ENCODE measurements around the gene HIRA.
"Not testable (repeated sequence)": the region's sequence is repeated elsewhere in the genome, so short reads cannot be mapped to it uniquely, and the experiment has no call there.

HIRA gene

GRCh38 chr22:19461506-19461905 is 30.0 kb upstream of the HIRA start:
- no peak for DNase-seq

GRCh38 chr22:19460036-19460435 is 28.5 kb upstream of the HIRA start:
- no peak for DNase-seq

GRCh38 chr22:19457828-19458428 is 26.4 kb upstream of the HIRA start:
- DNase-seq: no peak

- DNase-seq: no peak
These were observed 25.0 kb upstream of the HIRA start for GRCh38 chr22:19456541-19456940.

- no peak for DNase-seq
These were observed 24.2 kb upstream of the HIRA start for GRCh38 chr22:19455585-19456370.

GRCh38 chr22:19455033-19455432 is 23.5 kb upstream of the HIRA start:
- DNase-seq: no peak

GRCh38 chr22:19454156-19454555 is 22.6 kb upstream of the HIRA start:
- DNase-seq: no peak

GRCh38 chr22:19453718-19454117 is 22.2 kb upstream of the HIRA start:
- DNase-seq: no peak

- no peak for DNase-seq
These were observed 20.0 kb upstream of the HIRA start for GRCh38 chr22:19451570-19451969.

- DNase-seq: no peak
These were observed 19.0 kb upstream of the HIRA start for GRCh38 chr22:19450363-19451175.

GRCh38 chr22:19449422-19449767 is 17.9 kb upstream of the HIRA start:
- no peak for DNase-seq

GRCh38 chr22:19448739-19449421 is 17.3 kb upstream of the HIRA start:
- no peak for DNase-seq

- DNase-seq: peak; percentile 10
These were observed 16.6 kb upstream of the HIRA start for GRCh38 chr22:19448076-19448607.

- peak; percentile 77 for DNase-seq
These were observed 16.0 kb upstream of the HIRA start, which contains the start of gene C22orf39 for GRCh38 chr22:19447330-19448075. C22orf39 (minus strand) TSS chr22:19447711; CDS start chr22:19447688, 23 bp downstream.

GRCh38 chr22:19446603-19447329 is 15.2 kb upstream of the HIRA start:
- DNase-seq: no peak

GRCh38 chr22:19445279-19445982 is 13.9 kb upstream of the HIRA start:
- DNase-seq: not testable (repeated sequence)

- DNase-seq: no peak
These were observed 12.1 kb upstream of the HIRA start for GRCh38 chr22:19443544-19444211.

GRCh38 chr22:19442166-19442565 is 10.6 kb upstream of the HIRA start:
- no peak for DNase-seq

- DNase-seq: no peak
These were observed 9.1 kb upstream of the HIRA start for GRCh38 chr22:19440411-19441195.

Measured in T1000 (cell line).